Loucy (cell line): ENCODE results near the gene AMOTL2.

Experiments used
- H2AFZ ChIP-seq: fragments of 200-600 bp; sonication (generic); 2 replicates; pipeline ENCODE4 v1.6.0; 2016; ENCODE audit warnings: antibody characterized with exemption, mild to moderate bottlenecking, low read length, moderate library complexity
- H3F3A ChIP-seq: fragments of 200-600 bp; 2 replicates; pipeline ENCODE4 v1.6.0; 2016; ENCODE audit warnings: antibody characterized with exemption, low read depth, mild to moderate bottlenecking
- H3K27me3 ChIP-seq: fragments of 200-600 bp; sonication (generic); 2 replicates; pipeline ENCODE4 v1.6.1; 2014; ENCODE audit warnings: low read length, mild to moderate bottlenecking; ENCODE audit not compliant: insufficient read depth, poor library complexity, severe bottlenecking
- H3K36me3 ChIP-seq: fragments of 200-600 bp; sonication (generic); 2 replicates; pipeline ENCODE4 v1.6.1; 2016; ENCODE audit warnings: low read length; ENCODE audit not compliant: insufficient read depth
- H3K4me1 ChIP-seq: fragments of 200-600 bp; sonication (generic); 2 replicates; pipeline ENCODE4 v1.5.1; 2014; ENCODE audit warnings: low read length, mild to moderate bottlenecking; ENCODE audit not compliant: insufficient read depth, poor library complexity, severe bottlenecking
- H3K4me2 ChIP-seq: fragments of 200-600 bp; sonication (generic); 2 replicates; pipeline ENCODE4 v1.6.0; 2014; ENCODE audit warnings: antibody characterized with exemption, low read length, low read depth, mild to moderate bottlenecking; ENCODE audit not compliant: poor library complexity, severe bottlenecking
- H3K4me3 ChIP-seq: fragments of 200-600 bp; sonication (generic); 2 replicates; pipeline ENCODE4 v1.5.1; 2014; ENCODE audit warnings: low read length, mild to moderate bottlenecking, mixed read lengths; ENCODE audit not compliant: poor library complexity, severe bottlenecking
- H3K79me2 ChIP-seq: fragments of 200-600 bp; sonication (generic); 2 replicates; pipeline ENCODE4 v1.6.1; 2014; ENCODE audit warnings: low read length; ENCODE audit not compliant: insufficient read depth
- H3K9ac ChIP-seq: fragments of 200-600 bp; sonication (generic); 2 replicates; pipeline ENCODE4 v1.6.0; 2014; ENCODE audit warnings: mild to moderate bottlenecking, low read depth, low read length, moderate library complexity; ENCODE audit not compliant: poor library complexity, severe bottlenecking
- H3K9me2 ChIP-seq: fragments of 200-600 bp; sonication (generic); replicated peaks from 2 replicates; pipeline ENCODE4 v1.6.1; 2016; ENCODE audit warnings: low read depth, low read length, mixed read lengths
- H3K9me3 ChIP-seq: fragments of 200-600 bp; sonication (generic); 2 replicates; pipeline ENCODE4 v1.6.1; 2014; ENCODE audit warnings: mild to moderate bottlenecking, antibody characterized with exemption, low read length, low read depth; ENCODE audit not compliant: insufficient read depth
- H4K20me1 ChIP-seq: fragments of 200-600 bp; sonication (generic); 2 replicates; pipeline ENCODE4 v1.6.0; 2014; ENCODE audit warnings: antibody characterized with exemption, low read length, mild to moderate bottlenecking; ENCODE audit not compliant: insufficient read depth, poor library complexity, severe bottlenecking
- CTCF ChIP-seq: fragments of 200-600 bp; sonication (generic); conservative IDR thresholded peaks from 2 replicates; pipeline ENCODE4 v1.5.1; 2014; ENCODE audit warnings: mild to moderate bottlenecking, antibody characterized with exemption, low read length
- EZH2phosphoT487 ChIP-seq: fragments of 200-600 bp; IDR thresholded peaks from 2 replicates; pipeline ENCODE4 v1.6.1; 2018; ENCODE audit warnings: antibody characterized with exemption, mild to moderate bottlenecking, moderate library complexity, borderline replicate concordance

Gene AMOTL2

DNA sequence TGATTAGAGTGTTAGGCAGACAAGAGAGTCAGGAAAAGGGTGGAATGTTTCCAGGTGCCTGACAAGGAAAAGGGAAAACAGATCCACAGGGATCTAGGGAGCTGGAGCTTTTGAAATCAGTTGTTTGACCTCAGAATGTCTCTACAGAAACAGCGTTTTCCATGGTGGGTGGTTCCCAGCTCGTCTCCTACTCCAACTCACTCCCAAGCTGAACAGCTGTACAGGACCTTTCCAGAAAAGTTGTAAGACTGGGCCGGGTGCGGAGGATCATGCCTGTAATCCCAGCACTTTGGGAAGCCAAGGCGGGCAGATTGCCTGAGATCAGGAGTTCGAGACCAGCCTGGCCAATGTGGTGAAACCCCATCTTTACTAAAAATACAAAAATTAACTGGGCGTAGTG is 67.9 kb downstream of the AMOTL2 start:
- TF ChIP-seq CTCF (no peak), EZH2phosphoT487 (no peak)
- no peaks in the 10 kb centered on the region for H4K20me1 ChIP-seq

More for the DNA sequence above, 67.9 kb downstream of the AMOTL2 start:
- H3K9ac ChIP-seq, result no peak overlapping the region
- no peaks in the 10 kb centered on the region for H3K9me2 ChIP-seq
- H3K4me3 ChIP-seq, result no peak overlapping the region
- no peaks in the 10 kb centered on the region for H3K36me3 ChIP-seq
- H3K4me2 ChIP-seq, result no peak overlapping the region
- no peaks in the 10 kb centered on the region for H3K27me3 ChIP-seq
- no peaks in the 10 kb centered on the region for H3K4me1 ChIP-seq
- no peaks in the 10 kb centered on the region for H3K79me2 ChIP-seq
- H3F3A ChIP-seq, result no peaks in the 10 kb centered on the region
- H3K9me3 ChIP-seq, result no peaks in the 10 kb centered on the region
- H2AFZ ChIP-seq, result no peak overlapping the region
